ENCODE data around the gene IL32. TPM values are rescaled to one million over a fixed set of nuclear protein-coding genes. Genes with fewer than 3 reads are reported as not detected.

Gene IL32
- total RNA-seq, 4 donors from 2014 or later = 8.4 to 21.1 (median 13.1) TPM

- TF ChIP-seq CTCF (IDR thresholded peaks at IDR 0.05; ENCODE audit: low read depth) = no peak
Observed at GRCh38 chr16:3049921-3050481, 15.4 kb upstream of the IL32 start.

- no peak for TF ChIP-seq CTCF (IDR thresholded peaks at IDR 0.05; ENCODE audit: low read depth)
Observed at GRCh38 chr16:3050487-3050886, 15.0 kb upstream of the IL32 start.

- TF ChIP-seq CTCF (IDR thresholded peaks at IDR 0.05; ENCODE audit: low read depth) = no peak
Observed at GRCh38 chr16:3051009-3051408, 14.4 kb upstream of the IL32 start.

GRCh38 chr16:3051494-3051893 lies 13.9 kb upstream of the IL32 start:
- no peak for TF ChIP-seq CTCF (IDR thresholded peaks at IDR 0.05; ENCODE audit: low read depth)

GRCh38 chr16:3054965-3055733 lies 10.3 kb upstream of the IL32 start:
- TF ChIP-seq CTCF (IDR thresholded peaks at IDR 0.05; ENCODE audit: low read depth) = no peak

- TF ChIP-seq CTCF (IDR thresholded peaks at IDR 0.05; ENCODE audit: low read depth) = no peak
Observed at GRCh38 chr16:3056336-3057180, 8.9 kb upstream of the IL32 start.

All from subcutaneous adipose tissue (tissue), 4 donors.